Activated CD4-positive, alpha-beta T cell treated with anti-CD3 and anti-CD28 coated beads for 24 hours (primary cell): Measurements from ENCODE around the gene PAX8.

Source experiments
- DNase-seq, 2 donors: peaks; one replicate each; pipeline ENCODE4 v3.0.0-alpha.2; 2020; ENCODE audit warnings: low read depth in 2 of 2

PAX8 gene

DNA sequence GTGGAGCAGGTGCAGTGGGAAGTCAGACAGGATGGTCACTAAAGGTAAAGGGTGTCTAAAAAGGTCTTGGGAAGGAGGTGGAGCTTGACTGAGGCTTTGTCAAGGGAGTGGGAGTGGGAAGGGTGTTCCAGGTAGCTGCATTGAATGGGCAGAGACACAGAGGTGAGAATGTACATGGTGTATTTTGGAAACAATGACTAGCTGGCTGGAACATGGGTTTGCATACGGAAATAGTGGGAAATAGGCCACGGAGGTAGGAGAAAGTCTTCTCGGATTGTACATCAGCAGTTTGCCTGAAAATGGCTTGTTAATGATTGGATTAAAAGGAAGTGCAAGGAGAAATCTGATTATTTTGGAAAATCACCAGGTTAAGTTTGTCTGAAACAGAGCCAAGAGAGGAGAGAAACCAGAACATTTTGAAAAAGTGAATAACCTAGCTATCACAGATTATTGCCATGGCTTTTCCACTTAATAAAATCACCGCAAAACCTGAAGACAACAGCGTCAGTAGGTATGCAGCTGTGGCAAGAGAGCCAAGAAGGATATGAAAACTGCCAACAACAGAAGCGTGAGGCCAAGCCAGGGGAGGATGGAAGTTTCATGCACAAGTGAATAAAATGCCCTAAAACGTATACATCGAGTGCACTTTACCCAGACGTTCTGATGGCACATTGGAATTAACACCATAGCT, 13.9 kb downstream of the PAX8 start:
- no peak for DNase-seq

DNA sequence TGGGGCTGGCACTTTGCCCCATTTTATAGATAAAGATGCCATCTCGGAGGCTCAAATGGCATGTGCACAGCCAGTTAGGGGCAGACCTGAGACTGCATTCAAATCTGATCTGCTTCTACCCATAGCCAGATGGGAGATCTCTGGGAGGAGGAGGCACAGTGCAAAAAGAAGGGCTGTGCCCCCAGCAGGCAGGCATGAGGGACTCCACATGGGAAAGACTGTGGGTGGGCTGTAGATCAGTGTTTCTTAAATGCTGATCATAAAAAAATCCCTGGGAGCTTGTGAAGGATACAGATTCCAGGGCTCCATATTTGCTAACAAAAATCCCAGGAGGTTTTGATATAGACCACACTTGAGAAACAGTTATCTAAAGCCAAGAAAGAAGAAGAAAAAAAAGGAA, 15.2 kb downstream of the PAX8 start:
- no peak for DNase-seq

DNA sequence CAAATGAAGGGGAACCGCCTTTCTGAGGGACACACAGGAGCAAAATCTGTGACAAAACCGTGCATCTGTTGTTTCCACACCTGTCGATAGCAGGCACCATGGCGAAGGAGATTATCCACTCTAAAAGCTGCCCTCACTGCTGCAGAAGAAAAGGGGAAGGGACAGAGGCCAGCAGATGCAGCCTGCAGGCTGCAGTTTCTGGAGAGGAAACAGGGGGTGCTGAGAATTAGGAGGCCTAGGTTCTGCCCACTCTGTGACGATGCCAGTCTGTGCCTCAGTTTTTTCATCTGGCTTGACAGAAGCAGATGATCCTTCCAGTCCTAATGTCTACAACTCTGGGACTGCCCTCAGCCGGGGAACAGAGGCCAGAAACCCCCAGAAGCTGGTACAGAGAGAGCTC, 17.7 kb downstream of the PAX8 start:
- no peak for DNase-seq

DNA sequence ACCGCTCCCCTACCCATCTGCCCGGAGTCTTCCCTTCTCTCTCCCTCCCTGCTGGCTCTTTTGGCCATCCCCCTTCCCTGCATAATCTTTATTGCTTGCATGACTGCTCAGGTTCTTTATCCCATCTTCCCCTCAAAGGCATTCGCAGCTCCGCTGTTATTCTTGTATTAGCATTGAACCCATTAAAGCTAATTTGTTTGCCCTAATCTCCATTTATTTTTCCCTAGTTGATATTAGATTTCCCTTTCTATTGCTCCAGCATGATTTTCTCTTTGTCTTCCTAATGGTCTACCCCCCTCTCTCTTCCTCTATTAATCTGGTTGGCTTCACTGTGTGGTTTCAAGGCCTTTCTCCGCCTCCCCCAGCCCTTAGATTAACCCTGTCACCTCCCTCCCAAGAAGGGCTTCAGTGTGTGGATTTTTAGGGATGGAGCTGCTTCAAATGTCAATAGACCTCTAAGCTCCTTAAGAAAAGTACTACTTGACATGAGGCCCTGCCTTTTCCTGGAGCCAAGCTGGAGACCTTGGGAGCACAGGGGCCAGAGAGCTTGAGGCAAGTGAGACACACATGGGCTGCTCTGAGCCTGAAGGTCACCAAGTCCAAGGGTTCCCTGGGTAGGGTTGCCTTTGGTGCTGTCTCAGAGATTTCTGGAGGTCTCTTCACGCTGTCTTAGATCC, 20.1 kb downstream of the PAX8 start:
- DNase-seq, result no peak

DNA sequence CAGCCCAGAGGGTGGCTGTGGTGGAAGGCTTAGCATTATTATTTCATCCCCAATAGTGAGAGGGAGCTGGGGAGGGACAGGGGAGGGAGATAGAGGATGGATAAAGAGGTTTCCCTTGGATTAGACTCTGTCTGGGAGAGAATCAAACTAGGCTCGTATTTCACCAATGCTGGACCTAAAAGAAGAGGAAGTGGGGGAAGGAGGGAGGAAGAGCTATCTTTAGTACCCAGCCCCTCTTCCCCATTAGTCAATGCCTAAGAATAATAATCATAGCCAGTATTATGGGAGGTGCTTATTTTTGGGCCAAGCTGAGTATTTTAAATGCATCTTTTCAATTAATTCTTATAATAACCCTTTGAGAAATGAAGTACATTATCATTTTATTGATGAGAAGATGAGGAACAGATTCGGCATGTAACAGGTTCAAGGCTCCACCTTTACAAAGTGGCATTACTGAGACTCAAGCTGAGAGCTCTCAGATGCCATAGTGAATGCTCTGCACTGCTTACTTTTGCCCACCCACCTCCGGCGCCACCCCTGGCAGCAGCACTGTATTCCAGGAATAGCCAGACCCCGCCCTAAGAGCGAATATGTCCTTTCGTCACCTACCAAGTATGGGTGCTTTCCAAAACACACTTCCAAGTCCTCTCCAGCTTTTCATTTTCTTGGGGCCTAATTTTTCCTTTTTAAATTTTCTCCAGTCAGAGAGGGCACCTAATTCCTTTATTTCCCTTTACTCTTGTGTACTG, 21.0 kb downstream of the PAX8 start:
- no peak for DNase-seq

DNA sequence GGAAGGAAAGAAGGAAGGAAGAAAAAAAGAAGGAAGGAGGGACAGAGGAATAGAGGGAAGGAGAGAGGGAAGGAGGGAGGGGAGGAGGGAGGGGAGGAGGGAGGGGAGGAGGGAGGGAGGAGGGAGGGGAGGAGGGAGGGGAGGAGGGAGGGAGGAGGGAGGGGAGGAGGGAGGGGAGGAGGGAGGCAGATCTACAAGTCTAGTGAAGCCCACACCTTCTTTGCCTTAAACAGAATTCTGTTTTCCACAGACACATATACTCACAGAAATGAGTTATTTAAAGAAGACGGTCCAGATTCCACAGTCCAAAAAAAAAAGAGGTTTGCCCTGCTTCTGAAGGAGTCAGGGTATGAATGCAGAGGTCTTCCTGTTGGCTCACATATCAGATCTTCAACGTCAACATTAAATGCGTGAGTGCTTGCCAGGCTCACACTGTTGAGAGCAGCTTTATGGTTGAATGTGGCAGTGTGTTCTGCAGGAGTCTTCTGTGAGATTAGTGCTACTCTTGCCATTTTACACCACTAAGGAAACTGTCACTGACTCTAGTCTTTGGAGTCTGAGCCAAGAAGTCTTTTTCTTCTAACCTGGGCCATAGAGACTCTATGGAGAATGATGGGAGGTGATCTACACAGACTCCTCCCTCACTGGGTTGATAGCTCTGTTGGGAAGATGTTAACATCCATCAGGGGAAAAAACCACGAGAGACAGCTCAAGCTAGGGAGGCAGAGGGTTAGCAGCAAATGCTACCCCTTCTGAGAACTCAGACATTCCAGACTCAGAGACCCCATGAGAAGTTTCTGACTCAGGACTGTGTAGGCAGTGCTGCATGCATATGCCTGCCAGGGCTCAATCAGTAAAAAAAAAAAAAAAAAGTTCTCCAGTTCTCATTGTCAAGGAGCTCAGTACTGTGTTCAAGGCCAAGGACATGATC, 23.3 kb downstream of the PAX8 start:
- no peak for DNase-seq

DNA sequence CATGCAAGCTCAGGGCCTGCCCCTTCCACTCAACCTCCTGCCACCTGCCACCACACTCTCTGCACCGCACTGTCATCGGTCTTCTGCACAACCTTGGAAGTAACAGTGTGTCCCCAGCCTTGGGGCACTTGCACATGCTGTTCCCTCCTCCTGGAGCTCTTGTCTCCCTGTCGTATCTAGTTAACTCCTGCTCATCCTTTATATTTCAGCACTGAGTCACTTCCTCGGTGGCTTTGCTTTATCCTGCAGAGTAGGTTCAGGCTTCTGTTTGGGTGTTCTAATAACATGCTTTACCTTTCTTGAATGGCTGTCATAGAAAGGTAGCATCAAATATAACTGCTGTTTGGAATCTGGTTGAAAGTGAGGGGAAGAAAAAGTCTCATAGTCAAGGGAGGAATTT, 25.3 kb downstream of the PAX8 start:
- no peak for DNase-seq

DNA sequence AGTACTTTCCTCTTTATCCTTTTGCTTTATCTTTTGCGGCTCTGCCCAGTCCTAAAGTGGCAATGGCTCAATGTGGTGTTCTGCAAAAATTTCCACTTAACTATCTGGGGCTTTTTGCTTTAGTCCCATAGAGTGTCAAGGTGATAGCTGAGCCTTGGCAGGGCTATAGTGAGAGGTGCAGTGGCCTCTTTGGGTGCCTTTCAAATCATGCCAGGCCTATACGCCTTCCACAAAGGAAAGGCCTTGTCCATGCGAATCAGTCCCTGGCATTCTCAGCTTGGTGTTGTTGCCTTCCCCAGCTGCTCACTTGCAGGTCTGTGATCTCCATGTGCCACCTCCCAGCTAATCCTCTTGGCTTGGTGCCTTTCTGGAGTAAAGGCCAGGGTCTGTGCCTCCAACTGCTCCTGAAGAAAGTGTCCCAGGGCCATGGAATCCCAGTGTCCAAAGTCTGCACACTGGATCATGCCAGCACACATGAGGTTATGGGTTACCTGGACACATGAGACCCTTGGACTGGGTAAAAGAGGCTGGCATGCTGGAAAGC, 26.6 kb downstream of the PAX8 start:
- no peak for DNase-seq

DNA sequence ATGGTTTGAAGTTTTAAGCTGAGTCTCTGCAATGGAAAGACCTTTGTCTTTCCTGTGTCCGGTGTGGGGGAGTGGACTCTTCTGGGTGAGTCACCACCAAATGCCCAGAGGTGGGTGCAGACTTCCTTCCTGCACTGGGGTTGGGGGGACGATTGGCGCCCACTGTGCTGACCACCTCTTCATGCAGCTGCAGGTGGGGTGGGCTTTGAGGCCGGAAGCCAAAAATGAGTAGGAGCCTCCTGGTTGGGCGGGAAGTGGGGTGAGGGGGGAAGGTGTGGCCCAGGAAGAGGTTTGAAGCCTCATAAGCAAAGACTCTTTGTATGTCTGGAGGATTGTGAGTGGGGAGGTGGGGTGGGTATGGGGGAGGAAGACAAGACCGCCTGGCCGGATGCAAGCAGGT, 27.6 kb downstream of the PAX8 start:
- DNase-seq, result no peak

DNA sequence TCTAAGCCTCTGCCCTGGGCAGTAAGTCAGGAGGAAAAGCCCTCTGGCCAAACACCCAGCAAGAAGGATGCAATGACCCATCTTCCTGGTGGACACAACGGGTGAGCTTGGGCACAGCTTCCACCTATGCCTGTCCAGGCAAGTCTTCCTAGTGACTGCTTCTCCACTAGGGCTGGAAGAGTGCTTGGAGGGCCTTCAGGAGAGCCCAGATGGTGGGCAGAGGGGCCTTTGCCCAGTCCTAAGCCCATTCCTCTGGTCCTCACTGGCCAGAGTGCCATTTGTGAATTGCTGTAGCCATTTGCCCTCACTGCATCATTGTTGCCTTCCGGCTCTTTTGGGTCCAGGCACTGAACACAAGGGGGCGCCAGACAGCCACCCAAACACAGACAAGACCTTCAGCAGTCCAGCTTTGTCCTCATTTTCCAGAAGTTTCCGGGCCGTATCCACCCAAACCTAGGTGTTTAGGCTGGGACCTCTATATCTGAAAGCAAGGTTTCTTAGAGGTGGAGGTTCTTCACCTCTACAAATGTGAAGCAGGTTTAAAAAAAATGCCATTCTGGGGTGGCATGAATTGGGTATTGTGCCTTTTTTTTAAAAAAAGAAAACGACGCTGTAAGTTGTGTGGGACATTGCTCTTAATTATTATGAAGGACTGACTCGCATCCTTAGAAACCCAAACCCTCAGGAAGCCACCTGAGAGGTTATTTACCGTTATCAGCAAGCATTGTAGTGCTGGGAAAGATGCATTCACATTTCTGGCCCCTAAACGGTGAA, 29.5 kb downstream of the PAX8 start:
- peak; percentile 63 to 66 for DNase-seq

DNA sequence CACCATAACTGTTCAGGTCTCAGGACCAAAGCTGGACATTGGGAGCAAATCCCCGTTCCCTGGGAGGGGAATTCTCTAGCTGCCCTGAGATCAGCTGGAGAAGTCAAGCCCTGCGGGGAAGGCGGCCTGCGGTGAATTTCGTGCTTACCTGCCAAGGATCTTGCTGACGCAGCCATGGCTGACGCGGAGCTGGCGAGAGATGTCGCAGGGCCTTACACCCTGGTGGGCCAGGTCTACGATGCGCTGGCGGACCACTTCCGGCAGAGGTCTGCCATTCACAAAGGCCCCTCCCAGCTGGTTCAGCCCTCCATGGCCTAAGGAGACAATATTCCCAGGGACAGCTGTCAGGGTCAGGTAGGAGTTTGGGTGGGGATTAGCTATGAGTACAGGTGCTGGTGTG, 32.1 kb downstream of the PAX8 start:
- DNase-seq, result no peak

DNA sequence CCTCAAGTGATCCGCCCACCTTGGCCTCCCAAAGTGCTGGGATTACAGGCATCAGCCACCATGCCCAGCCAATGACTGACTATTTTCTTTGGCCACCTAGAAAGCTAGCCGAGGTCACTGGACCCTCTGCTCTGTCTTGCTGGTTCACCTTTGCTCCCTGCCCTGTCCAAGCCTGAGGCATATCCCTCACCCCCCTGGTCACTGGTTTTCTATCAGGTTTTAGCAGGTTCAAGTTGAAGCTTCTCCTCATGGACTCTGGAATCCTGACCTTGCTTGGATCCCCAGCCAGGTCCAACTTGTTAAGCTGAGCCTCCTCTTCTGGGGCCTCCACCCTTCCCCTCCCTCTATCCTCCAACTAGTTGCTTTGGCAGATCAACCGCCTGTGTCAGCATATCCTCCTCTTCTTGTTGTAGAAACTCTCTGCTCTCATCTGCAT, 33.4 kb downstream of the PAX8 start:
- DNase-seq, result no peak

DNA sequence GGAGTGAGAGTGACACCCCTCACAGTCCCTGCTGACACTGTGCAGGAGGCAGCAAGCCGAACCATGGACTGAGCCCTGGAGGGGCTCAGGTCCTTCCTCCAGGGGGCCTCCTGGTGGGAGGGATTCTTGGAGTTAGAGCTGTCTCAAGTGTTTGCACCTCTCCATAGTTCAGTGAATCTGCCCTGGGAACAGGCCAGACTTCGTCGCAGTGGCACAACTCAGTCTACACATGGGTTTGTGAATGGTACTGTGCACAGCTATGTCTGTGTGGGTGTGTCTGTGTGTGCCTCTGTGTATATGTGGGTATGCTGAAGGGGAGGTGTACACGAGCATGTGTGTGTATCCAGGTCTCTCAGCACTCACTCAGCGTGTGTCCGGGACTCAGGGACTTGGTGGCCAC, 36.4 kb downstream of the PAX8 start:
- no peak for DNase-seq

DNA sequence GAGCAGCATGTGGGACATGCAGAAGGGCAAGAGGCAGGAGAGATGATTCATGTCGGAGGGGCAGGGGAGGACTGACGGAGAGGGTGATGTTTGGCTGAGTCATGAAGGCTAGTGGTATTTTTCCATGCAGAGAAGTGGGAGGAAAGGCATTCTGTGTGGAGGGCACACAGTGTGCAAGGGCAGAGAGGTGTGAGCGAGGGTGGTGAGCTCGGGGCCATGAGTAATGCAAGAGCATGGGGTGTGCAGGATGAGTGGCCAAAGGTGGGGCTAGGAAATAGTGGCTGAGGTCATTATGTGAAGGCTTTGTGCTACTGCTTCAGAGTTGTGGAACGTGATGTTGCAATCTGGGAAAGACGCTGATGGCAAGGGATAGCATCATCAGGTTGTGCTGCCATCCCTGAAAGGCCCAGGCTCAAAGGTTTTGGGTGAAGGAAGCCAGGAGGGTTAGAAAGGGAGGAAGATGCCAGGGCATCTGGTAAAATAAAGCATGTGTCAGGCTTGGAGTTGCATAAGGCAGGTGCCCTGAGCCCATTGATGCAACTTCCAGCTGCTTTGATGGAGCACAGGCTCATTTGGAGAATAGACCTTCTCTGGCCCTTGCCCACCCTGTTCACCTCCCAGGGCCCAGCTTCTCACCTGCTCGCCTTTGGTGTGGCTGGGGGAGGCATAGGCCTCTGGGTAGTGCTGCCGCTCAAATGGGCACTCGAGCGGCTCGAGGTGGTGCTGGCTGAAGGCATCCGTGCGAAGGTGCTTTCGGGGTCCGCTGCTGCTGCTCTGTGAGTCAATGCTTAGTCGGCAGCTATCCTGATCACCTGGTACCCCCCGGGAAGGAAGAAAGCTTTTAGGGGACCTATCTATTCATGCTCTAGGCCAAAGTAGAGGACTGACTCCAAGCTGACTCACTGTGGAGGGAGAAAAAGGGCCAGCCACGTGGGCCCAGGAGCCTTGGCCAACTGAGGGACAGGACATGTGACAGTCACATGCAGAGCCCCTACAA, 37.5 kb downstream of the PAX8 start:
- DNase-seq, result peak; percentile 44

DNA sequence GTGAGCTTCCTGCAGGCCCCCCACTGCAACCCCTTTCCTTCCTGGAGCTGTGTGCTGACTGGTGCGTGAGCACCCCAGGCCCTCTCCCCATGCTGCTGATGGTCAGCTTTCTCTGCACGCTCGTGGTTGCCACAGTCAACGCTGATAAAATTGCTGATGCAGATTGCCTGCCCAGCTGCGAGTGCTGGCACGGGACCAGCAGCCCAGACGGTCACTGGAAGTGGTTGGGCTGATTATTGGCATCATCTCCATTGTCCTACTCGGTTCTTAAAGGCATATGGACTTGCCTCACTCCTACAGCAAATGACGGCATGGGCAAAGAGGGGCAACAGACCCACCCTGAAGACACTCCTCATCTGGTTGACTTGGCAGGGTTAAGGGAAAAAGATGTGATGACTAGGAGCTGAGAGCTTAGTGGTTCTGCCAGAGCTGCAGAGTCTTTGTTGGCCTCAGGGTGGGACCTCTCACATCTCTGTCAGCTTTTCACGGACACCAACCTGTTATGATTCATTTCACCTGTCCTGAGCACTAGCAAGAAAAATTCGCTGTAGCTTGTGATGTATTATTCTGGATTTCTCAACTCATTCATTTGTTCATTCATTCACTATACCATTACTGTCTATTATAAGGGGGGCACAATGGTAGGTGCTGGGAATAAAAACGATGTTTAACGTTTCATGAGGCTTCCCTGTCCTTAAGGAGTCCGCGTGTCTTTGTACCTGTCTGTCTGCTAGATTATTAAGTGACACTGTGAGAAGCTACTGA, 38.4 kb downstream of the PAX8 start:
- no peak for DNase-seq

DNA sequence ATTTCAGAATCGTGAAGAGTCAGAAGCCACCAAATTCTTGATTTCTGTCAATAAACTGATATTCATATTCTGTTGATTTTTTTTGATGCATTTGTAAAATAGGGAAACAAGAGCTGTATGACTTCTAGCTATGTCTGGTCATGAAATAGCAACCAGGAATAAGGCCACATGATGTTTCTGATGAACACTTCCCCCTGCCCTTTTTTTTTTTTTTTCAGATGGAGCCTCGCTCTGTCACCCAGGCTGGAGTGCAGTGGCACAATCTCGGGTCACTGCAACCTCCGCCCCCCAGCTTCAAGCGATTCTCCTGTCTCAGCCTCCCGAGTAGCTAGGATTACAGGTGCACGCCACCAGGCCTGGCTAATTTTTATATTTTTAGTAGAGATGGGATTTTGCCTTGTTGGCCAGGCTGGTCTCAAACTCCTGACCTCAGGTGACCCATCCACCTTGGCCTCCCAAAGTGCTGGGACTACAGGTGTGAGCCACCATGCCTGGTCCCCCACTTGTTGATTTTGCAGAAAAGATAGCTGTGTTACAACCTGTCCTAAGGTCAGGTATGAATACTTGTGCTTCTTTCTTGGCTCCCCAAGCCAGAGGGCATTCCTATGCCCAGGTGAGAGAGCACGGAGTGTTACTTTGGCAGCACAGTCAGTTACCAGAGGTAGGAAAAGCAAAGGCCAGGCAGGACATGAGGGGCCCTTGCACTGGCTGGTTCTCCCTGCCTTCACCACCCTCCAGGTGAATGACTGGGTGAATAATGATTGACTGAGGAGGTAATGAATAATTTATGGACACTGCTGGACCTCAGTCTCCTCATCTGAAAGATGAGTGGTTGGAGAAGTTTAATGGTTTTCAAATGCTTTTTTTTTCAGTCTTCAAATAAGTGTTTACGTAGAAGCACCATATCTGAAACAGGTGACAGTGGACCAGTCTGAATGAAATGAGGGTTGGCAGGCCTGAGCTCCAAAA, 39.6 kb downstream of the PAX8 start:
- no peak for DNase-seq

DNA sequence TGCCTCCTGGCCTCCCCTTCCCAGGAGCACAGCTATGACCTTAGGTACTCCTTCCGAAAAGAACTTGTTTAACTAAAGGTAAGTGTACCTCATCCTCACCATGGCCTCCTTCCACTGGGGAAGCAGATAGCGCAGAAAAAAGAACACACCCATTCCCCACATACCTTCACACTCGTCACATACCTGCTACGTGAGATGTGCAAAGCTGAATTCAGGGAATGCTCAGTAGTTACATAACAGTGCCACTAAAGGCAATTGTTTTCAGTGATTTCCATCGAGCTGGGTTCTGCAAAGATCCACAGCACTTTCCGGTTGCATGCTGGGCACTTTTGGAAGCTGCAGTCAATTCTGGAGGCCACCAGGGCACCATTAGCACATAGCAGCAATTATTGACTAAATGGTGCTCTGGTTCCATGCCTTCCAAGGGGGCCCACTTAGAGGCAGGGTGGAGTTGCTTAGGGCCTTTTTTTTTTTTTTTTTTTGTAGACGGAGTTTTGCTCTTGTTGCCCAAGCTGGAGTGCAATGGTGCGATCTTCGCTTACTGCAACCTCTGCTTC, 41.0 kb downstream of the PAX8 start:
- no peak for DNase-seq
